Mucosa of stomach (tissue), 1 donor: ENCODE measurements around the gene KRTAP4-5.
"Not testable (repeated sequence)": the region's sequence is repeated elsewhere in the genome, so short reads cannot be mapped to it uniquely, and the experiment has no call there.

Experiments
- H3K27me3 ChIP-seq: one replicate; pipeline ENCODE4 v1.7.0; 2013; ENCODE audit warnings: mild to moderate bottlenecking, low read length; ENCODE audit not compliant: control insufficient read depth, insufficient read depth
- H3K36me3 ChIP-seq: one replicate; pipeline ENCODE4 v1.7.0; 2013; ENCODE audit warnings: low read length; ENCODE audit not compliant: control insufficient read depth, insufficient read depth
- H3K4me1 ChIP-seq: one replicate; pipeline ENCODE4 v1.7.0; 2013; ENCODE audit warnings: mild to moderate bottlenecking, low read length; ENCODE audit not compliant: control insufficient read depth, insufficient read depth
- H3K4me3 ChIP-seq: one replicate; pipeline ENCODE4 v1.7.0; 2013; ENCODE audit warnings: low read length
- H3K9ac ChIP-seq: one replicate; pipeline ENCODE4 v1.7.0; 2013; ENCODE audit warnings: mild to moderate bottlenecking, low read length, moderate library complexity
- H3K9me3 ChIP-seq: one replicate; pipeline ENCODE4 v1.7.0; 2013; ENCODE audit warnings: mild to moderate bottlenecking, low read length, moderate library complexity; ENCODE audit not compliant: control insufficient read depth
- donor health status: Pancreatic carcinoma.

KRTAP4-5 gene

GRCh38 chr17:41099682-41100480 is 49.7 kb downstream of the KRTAP4-5 start:
- not testable (repeated sequence) for H3K27me3 ChIP-seq, H3K9ac ChIP-seq, H3K4me3 ChIP-seq, H3K36me3 ChIP-seq, H3K4me1 ChIP-seq, H3K9me3 ChIP-seq
